HUES48 (cell line): ENCODE results near the gene LIG4.

Experiments
- H3K27ac ChIP-seq: one replicate; pipeline ENCODE4 v1.7.0; 2013; ENCODE audit warnings: low read depth, low read length, inconsistent platforms
- H3K27me3 ChIP-seq: 2 replicates; pipeline ENCODE4 v1.6.1; 2013; ENCODE audit warnings: mild to moderate bottlenecking, low read length; ENCODE audit not compliant: control insufficient read depth, insufficient read depth
- H3K36me3 ChIP-seq: 2 replicates; pipeline ENCODE4 v1.6.1; 2013; ENCODE audit warnings: low read length; ENCODE audit not compliant: control insufficient read depth, insufficient read depth
- H3K4me1 ChIP-seq: 2 replicates; pipeline ENCODE4 v1.6.1; 2013; ENCODE audit warnings: mild to moderate bottlenecking, low read length; ENCODE audit not compliant: control insufficient read depth, insufficient read depth
- H3K4me3 ChIP-seq: 2 replicates; pipeline ENCODE4 v1.5.1; 2013; ENCODE audit warnings: mild to moderate bottlenecking, low read depth, low read length
- H3K9ac ChIP-seq: 2 replicates; pipeline ENCODE4 v1.6.1; 2013; ENCODE audit warnings: mild to moderate bottlenecking, low read depth, low read length, moderate library complexity
- H3K9me3 ChIP-seq: 2 replicates; pipeline ENCODE4 v1.6.1; 2013; ENCODE audit warnings: low read length; ENCODE audit not compliant: control insufficient read depth, insufficient read depth

LIG4 gene

DNA sequence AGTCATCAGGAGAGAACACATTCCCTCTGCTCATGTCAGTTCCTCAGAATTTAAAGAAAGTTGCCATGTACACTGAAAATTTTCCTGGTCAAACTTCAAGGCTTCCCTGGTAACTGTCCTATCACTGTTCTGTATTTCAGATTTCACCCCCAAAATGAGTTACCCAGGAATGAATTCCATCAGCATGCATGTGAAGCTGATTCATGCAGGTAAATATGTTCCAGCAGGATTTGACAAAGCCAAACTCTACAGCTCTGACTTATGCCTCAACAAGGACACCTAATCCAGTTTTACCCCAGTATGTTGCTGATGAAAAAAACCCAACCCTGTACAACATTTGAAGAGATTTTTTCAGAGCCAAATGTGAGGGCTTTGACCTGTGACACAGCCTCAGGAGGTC is 21.5 kb downstream of the LIG4 start:
- H3K9ac ChIP-seq, result no peak overlapping the region

DNA sequence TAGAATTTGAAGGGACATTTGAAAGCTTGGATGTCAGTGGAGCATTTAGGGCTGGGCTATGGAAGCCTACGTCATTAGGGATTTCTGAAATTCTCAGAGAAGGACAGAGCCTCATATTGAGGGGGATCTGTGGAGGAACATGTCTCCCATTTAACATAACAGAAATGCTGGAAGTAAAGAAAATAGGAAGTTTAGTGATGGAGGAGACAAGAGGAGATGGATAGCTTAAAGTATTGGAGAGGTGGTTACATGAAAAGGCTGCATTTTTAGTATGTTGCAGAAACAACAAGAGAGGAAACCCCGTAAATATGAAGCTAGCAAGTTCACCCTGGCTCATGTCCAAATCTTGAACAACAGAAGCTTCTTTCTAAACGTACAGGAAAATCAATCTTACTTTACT is 24.4 kb downstream of the LIG4 start:
- Histone ChIP-seq H3K4me1 (no peaks in the 10 kb centered on the region), H3K9me3 (peaks cover 8% of the 10 kb centered on the region), H3K27ac (no peak overlapping the region), H3K9ac (no peak overlapping the region), H3K27me3 (no peaks in the 10 kb centered on the region), H3K4me3 (no peak overlapping the region), H3K36me3 (no peaks in the 10 kb centered on the region)

More for the DNA sequence above, 21.5 kb downstream of the LIG4 start:
- Histone ChIP-seq H3K4me3 (no peak overlapping the region), H3K9me3 (peaks cover 13% of the 10 kb centered on the region), H3K36me3 (no peaks in the 10 kb centered on the region), H3K27ac (no peak overlapping the region), H3K27me3 (no peaks in the 10 kb centered on the region), H3K4me1 (no peaks in the 10 kb centered on the region)

GRCh38 chr13:108188260-108188659 is 27.1 kb downstream of the LIG4 start:
- Histone ChIP-seq H3K9me3 (no peaks in the 10 kb centered on the region), H3K36me3 (no peaks in the 10 kb centered on the region), H3K27me3 (no peaks in the 10 kb centered on the region), H3K27ac (no peak overlapping the region), H3K4me1 (no peaks in the 10 kb centered on the region), H3K9ac (no peak overlapping the region), H3K4me3 (no peak overlapping the region)

- no peaks in the 10 kb centered on the region for H3K36me3 ChIP-seq
- no peaks in the 10 kb centered on the region for H3K9me3 ChIP-seq
- no peak overlapping the region for H3K9ac ChIP-seq
- no peaks in the 10 kb centered on the region for H3K4me1 ChIP-seq
- no peaks in the 10 kb centered on the region for H3K27me3 ChIP-seq
- no peak overlapping the region for H3K27ac ChIP-seq
- no peak overlapping the region for H3K4me3 ChIP-seq
Measured at GRCh38 chr13:108185223-108185622, 30.1 kb downstream of the LIG4 start.

GRCh38 chr13:108182652-108183051 is 32.7 kb downstream of the LIG4 start:
- H3K9me3 ChIP-seq, result no peaks in the 10 kb centered on the region
- H3K36me3 ChIP-seq, result no peaks in the 10 kb centered on the region
- H3K27ac ChIP-seq, result no peak overlapping the region
- H3K9ac ChIP-seq, result no peak overlapping the region
- no peaks in the 10 kb centered on the region for H3K27me3 ChIP-seq
- no peaks in the 10 kb centered on the region for H3K4me1 ChIP-seq
- no peak overlapping the region for H3K4me3 ChIP-seq

DNA sequence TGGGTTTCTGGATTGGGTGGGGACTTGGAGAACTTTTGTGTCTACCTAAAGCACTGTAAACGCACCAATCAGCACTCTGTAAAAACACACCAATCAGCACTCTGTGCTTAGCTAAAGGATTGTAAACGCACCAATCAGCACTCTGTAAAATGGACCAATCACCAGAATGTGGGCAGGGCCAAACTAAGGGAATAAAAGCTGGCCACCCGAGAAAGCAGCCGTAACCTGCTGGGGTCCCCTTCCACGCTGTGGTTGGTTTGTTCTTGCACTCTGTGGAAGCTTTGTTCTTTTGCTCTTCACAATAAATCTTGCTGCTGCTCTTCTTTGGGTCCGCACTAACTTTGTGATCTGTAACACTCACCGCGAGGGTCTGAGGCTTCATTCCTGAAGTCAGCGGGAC is 37.3 kb downstream of the LIG4 start:
- Histone ChIP-seq H3K27me3 (no peaks in the 10 kb centered on the region), H3K9ac (no peak overlapping the region), H3K36me3 (no peaks in the 10 kb centered on the region), H3K9me3 (no peaks in the 10 kb centered on the region; the same call in 1 of the 2 replicates), H3K4me3 (no peak overlapping the region), H3K27ac (no peak overlapping the region), H3K4me1 (no peaks in the 10 kb centered on the region)

DNA sequence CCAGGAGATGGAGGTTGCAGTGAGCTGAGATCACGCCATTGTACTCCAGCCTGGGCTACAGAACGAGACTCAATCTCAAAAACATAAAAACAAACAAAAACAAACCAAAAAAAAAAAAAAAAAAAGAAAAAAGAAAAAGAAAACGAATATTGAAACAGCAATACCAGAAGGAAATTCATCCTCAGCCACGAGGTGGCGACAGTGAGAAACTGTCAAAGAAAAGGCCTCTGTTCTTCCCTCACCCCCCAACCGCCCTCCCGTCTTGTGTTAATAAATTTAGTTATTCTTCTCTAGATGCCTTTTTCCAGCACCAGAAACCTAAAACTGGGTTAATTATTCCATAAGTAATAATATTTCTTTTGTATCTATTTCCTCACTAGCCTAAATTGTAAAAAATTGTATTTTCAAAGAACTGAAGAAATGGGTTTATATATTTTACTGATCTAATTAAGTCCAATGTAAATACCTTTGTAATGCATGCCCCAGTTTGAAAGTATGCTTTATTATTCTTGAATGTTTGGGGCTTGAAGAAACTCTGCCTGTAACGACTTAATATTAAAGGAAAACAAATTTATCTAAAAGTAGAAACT is 38.6 kb downstream of the LIG4 start:
- Histone ChIP-seq H3K27ac (no peak overlapping the region), H3K36me3 (no peaks in the 10 kb centered on the region)

GRCh38 chr13:108168929-108169328 is 46.4 kb downstream of the LIG4 start:
- Histone ChIP-seq H3K4me1 (no peaks in the 10 kb centered on the region), H3K9ac (no peak overlapping the region), H3K27me3 (no peaks in the 10 kb centered on the region), H3K9me3 (no peaks in the 10 kb centered on the region; the same call in 1 of the 2 replicates), H3K27ac (no peak overlapping the region), H3K36me3 (no peaks in the 10 kb centered on the region), H3K4me3 (no peak overlapping the region)

More for the DNA sequence above, 38.6 kb downstream of the LIG4 start:
- Histone ChIP-seq H3K4me1 (no peaks in the 10 kb centered on the region), H3K9me3 (no peaks in the 10 kb centered on the region; the same call in 1 of the 2 replicates), H3K4me3 (no peak overlapping the region), H3K9ac (no peak overlapping the region), H3K27me3 (no peaks in the 10 kb centered on the region)

DNA sequence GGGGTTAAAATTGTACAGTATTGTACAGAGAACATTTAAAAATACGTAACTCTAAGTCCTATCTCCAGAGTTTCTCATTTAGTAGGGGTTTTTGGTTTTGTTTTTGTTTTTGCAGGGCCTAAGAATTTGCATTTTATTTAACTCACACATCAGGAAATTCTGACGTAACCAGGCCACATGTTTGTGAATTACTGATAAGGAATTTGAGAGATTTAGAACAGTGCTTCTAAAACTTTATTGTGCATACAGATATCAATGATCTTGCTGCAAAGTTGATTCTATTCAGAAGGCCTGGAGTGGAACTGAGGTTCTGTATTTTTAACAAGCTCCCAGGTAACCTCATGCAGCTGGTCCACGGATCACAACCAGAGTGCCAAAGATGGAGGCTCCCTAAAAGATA is 49.3 kb downstream of the LIG4 start:
- Histone ChIP-seq H3K4me3 (no peak overlapping the region), H3K4me1 (no peaks in the 10 kb centered on the region), H3K27ac (no peak overlapping the region), H3K27me3 (no peaks in the 10 kb centered on the region), H3K36me3 (no peaks in the 10 kb centered on the region), H3K9ac (no peak overlapping the region), H3K9me3 (no peaks in the 10 kb centered on the region)

DNA sequence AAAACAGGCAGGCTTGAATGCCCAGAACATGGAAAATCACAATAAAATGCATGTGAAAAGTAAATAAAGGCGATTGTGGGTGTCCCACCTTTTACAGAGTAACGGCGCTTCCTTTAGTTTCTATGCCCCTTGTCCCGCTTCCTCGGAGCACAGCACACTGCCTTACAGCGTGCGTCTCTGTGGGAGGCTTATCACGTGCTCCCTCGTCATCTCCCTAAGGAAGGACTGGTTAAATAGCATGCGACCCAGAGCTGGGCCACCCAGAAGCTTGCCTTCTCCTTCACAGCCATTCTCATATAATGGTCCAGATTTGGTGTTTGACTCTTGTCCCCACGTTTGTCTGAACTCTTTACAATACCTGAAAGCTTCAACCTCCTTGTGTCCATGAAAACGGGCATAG is 56.6 kb downstream of the LIG4 start:
- no peak overlapping the region for H3K27ac ChIP-seq
- no peaks in the 10 kb centered on the region for H3K36me3 ChIP-seq
- H3K27me3 ChIP-seq, result no peaks in the 10 kb centered on the region
- H3K4me1 ChIP-seq, result no peaks in the 10 kb centered on the region
- no peak overlapping the region for H3K9ac ChIP-seq
- no peak overlapping the region for H3K4me3 ChIP-seq
- no peaks in the 10 kb centered on the region for H3K9me3 ChIP-seq
